ENCODE results near the gene IARS2. TPM values are rescaled to one million over a fixed set of nuclear protein-coding genes. Genes with fewer than 3 reads are reported as not detected.
"Not testable (repeated sequence)": the region's sequence is repeated elsewhere in the genome, so short reads cannot be mapped to it uniquely, and the experiment has no call there.

The IARS2 gene
- total RNA-seq, 6 donors from 2014 or later = 17.8 to 66.7 (median 48.8) TPM

DNA sequence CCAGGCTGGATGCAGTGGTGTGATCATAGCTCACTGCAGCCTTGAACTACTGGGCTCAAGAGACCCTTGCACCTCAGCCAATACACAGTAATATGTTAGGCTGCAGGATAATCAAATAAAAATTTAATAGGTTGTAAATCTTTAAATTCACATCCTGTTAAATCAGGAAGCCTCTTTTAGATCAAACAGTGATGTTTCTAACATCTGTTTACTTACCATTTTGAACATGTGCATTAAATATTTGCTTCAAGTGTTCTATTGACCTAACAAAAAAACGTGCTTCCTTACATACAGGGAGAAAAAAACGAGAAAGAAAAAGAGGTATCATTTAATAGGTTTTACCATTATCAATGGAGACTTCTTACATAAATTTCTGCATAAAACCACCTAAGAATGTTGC is 70.6 kb downstream of the IARS2 start:
- DNase-seq = no peak
- H3K27ac ChIP-seq = no peak overlapping the region
- no peaks in the 10 kb centered on the region for H3K27me3 ChIP-seq
- no peak for ATAC-seq (ENCODE audit: low FRiP score in 2 of 2)
- peaks cover 11 to 71% (median 29%) of the 10 kb centered on the region in 4 donors for H3K36me3 ChIP-seq
- H3K4me3 ChIP-seq = no peak overlapping the region
- WGBS, 2 donors = 70 to 73% methylated on average over 2 of the region's 2 CpGs
- no peaks in the 10 kb centered on the region for H3K4me1 ChIP-seq
- H3K9me3 ChIP-seq = no peaks in the 10 kb centered on the region
- TF ChIP-seq POLR2A (IDR thresholded peaks at IDR 0.05) = no peak
- TF ChIP-seq, protein P1, sequence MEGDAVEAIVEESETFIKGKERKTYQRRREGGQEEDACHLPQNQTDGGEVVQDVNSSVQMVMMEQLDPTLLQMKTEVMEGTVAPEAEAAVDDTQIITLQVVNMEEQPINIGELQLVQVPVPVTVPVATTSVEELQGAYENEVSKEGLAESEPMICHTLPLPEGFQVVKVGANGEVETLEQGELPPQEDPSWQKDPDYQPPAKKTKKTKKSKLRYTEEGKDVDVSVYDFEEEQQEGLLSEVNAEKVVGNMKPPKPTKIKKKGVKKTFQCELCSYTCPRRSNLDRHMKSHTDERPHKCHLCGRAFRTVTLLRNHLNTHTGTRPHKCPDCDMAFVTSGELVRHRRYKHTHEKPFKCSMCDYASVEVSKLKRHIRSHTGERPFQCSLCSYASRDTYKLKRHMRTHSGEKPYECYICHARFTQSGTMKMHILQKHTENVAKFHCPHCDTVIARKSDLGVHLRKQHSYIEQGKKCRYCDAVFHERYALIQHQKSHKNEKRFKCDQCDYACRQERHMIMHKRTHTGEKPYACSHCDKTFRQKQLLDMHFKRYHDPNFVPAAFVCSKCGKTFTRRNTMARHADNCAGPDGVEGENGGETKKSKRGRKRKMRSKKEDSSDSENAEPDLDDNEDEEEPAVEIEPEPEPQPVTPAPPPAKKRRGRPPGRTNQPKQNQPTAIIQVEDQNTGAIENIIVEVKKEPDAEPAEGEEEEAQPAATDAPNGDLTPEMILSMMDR (IDR thresholded peaks at IDR 0.05) = no peak
- no peak for TF ChIP-seq POLR2AphosphoS5 (IDR thresholded peaks at IDR 0.05)
- TF ChIP-seq EP300 (IDR thresholded peaks at IDR 0.05) = no peak

DNA sequence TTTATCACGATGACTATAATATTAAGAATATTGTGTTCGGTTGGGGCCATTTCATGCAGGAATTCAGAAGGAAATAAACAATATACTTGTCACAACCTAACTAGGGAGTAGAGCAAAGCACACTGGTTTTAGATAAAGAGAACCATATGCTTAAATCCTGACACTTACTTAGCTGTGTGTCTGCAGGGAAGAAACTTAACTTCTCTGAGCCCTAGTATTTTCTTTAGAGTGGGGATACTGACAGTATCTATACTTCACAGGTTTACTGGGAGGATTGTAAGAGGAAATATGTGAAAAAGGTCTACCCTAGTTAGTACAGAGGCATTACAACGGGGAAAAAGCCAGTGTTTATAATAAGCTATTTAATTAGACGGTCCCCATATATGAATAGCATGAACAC is 72.9 kb downstream of the IARS2 start:
- no peaks in the 10 kb centered on the region for H3K4me1 ChIP-seq
- peaks cover 11 to 82% (median 50%) of the 10 kb centered on the region in 4 donors for H3K36me3 ChIP-seq

DNA sequence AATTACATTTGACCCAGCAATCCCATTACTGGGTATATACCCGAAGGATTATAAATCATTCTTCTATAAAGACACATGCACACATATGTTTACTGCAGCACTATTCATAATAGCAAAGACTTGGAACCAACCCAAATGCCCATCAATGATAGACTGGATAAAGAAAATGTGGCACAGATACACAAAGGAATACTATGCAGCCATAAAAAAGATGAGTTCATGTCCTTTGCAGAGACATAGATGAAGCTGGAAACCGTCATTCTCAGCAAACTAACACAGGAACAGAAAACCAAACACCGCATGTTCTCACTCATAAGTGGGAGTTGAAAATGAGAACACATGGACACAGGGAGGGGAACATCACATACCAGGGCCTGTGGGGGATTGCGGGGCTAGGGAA is 76.0 kb downstream of the IARS2 start:
- not testable (repeated sequence) for H3K9me3 ChIP-seq; H3K27me3 ChIP-seq; H3K4me1 ChIP-seq; H3K27ac ChIP-seq; H3K4me3 ChIP-seq; DNase-seq; ATAC-seq (ENCODE audit: low FRiP score in 2 of 2)
- H3K36me3 ChIP-seq = peaks cover 13 to 80% (median 52%) of the 10 kb centered on the region in 4 donors
- 93 to 95% methylated on average over 4 of the region's 4 CpGs for WGBS, 2 donors

More for the DNA sequence above, 72.9 kb downstream of the IARS2 start:
- DNase-seq (no peak), ATAC-seq (ENCODE audit: low FRiP score in 2 of 2) (no peak)
- Histone ChIP-seq H3K27ac (no peak overlapping the region), H3K9me3 (no peaks in the 10 kb centered on the region), H3K27me3 (no peaks in the 10 kb centered on the region), H3K4me3 (no peak overlapping the region)
- 95 to 96% methylated on average over 4 of the region's 4 CpGs for WGBS, 2 donors
- TF ChIP-seq, protein P1 (IDR thresholded peaks at IDR 0.05) = no peak
- TF ChIP-seq EP300 (IDR thresholded peaks at IDR 0.05) = no peak
- no peak for TF ChIP-seq POLR2AphosphoS5 (IDR thresholded peaks at IDR 0.05)
- TF ChIP-seq POLR2A (IDR thresholded peaks at IDR 0.05) = no peak

DNA sequence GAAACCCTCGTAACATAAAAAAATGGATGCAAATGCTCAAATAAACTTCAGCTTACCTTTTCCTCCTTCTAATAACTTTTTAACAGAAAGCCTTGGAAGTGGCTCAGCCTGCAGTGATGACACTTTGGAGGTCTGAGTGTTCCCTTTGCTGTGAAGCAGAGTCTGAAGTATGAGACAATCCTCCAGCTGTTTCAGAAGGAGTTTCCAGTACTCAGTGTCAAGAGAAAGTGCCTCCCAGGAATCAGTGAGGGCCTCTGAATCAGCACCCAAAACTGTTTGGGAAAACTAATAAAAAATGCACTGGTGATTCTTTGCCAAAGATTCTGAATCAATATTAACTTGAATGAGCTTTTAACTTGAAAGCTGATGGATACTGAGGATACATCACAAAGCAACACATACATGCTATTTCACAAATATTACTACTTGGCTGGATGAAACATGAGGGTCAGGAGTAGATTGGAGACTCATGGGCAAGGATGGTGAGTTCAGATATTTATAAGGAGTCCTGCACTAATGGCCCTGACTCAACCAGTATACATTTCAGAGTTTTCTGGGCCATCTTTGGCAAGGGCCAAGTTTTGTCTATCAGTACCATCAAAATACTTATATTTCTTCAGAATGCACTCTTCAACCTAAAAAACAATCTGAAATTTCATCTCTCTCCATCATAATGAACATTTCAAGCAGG is 77.0 kb downstream of the IARS2 start:
- Histone ChIP-seq H3K36me3 (peaks cover 13 to 69% (median 50%) of the 10 kb centered on the region in 4 donors), H3K27ac (no peak overlapping the region), H3K27me3 (no peaks in the 10 kb centered on the region), H3K4me3 (no peak overlapping the region), H3K9me3 (no peaks in the 10 kb centered on the region), H3K4me1 (no peaks in the 10 kb centered on the region)
- DNase-seq (no peak), ATAC-seq (ENCODE audit: low FRiP score in 2 of 2) (no peak)
- TF ChIP-seq, protein P1 (IDR thresholded peaks at IDR 0.05) = no peak
- TF ChIP-seq POLR2AphosphoS5 (IDR thresholded peaks at IDR 0.05) (no peak), POLR2A (IDR thresholded peaks at IDR 0.05) (no peak), EP300 (IDR thresholded peaks at IDR 0.05) (no peak)
- WGBS, 2 donors = 91 to 100% methylated on average over 1 of the region's 1 CpG

DNA sequence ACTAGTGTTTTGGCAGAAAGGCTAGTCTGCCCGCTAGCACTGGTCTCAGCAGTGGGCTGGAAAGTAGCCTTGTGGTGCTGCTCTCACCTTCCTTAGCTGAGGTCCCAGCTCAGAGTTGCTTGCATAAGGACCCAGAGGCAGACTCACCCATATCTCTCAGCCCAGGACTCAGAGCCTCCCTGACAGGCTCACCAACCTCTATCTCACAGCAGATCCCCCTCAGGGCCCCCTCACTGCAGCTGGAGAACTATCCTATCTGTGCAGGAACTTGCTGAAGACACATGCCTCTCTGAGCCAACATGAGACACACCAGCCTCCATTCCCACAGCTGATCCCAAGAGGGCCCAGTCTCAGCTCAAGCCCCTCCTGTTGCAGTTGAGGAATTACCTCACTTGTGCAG is 82.6 kb downstream of the IARS2 start:
- DNase-seq (no peak), ATAC-seq (ENCODE audit: low FRiP score in 2 of 2) (no peak)
- TF ChIP-seq POLR2A (IDR thresholded peaks at IDR 0.05) = no peak
- TF ChIP-seq EP300 (IDR thresholded peaks at IDR 0.05) = no peak
- TF ChIP-seq, protein P1 (IDR thresholded peaks at IDR 0.05) = no peak
- Histone ChIP-seq H3K36me3 (peaks cover 2 to 53% (median 16%) of the 10 kb centered on the region in 4 donors), H3K9me3 (no peaks in the 10 kb centered on the region), H3K27ac (no peak overlapping the region), H3K4me3 (no peak overlapping the region), H3K4me1 (no peaks in the 10 kb centered on the region), H3K27me3 (no peaks in the 10 kb centered on the region)
- 100% methylated on average over 1 of the region's 1 CpG; no CpG with 5 or more reads in 1 of the 2 donors for WGBS, 2 donors
